Thymus (tissue), 11 donors: ENCODE results near the gene DLL1. TPM values are rescaled to one million over a fixed set of nuclear protein-coding genes. Genes with fewer than 3 reads are reported as not detected.

Experiments
- DNase-seq, 9 donors: peaks; one replicate each; pipeline ENCODE4 v3.0.0-alpha.2; 2013; ENCODE audit warnings: low spot score in 9 of 9, low read depth in 6 of 9, missing footprints in 1 of 9
- H3K27ac ChIP-seq, 2 donors: one replicate each; pipeline ENCODE4 v1.5.1; 2013; ENCODE audit warnings: control low read depth in 1 of 2, low read depth in 1 of 2, low read length in 1 of 2, mild to moderate bottlenecking in 1 of 2, moderate library complexity in 1 of 2
- H3K27me3 ChIP-seq, 2 donors: one replicate each; pipeline ENCODE4 v1.5.1; 2013; ENCODE audit warnings: low read length in 1 of 2; ENCODE audit not compliant: control insufficient read depth in 2 of 2, insufficient read depth in 1 of 2
- H3K36me3 ChIP-seq, 2 donors: one replicate each; pipeline ENCODE4 v1.5.1; 2013; ENCODE audit warnings: low read length in 1 of 2, mild to moderate bottlenecking in 1 of 2, moderate library complexity in 1 of 2; ENCODE audit not compliant: control insufficient read depth in 2 of 2, insufficient read depth in 2 of 2
- H3K4me1 ChIP-seq, 2 donors: one replicate each; pipeline ENCODE4 v1.5.1; 2013; ENCODE audit warnings: low read length in 2 of 2; ENCODE audit not compliant: control insufficient read depth in 2 of 2, insufficient read depth in 2 of 2
- H3K4me3 ChIP-seq, 2 donors: one replicate each; pipeline ENCODE4 v1.5.1; 2013; ENCODE audit warnings: low read length in 2 of 2, control low read depth in 1 of 2, mild to moderate bottlenecking in 1 of 2
- H3K9me3 ChIP-seq, 2 donors: one replicate each; pipeline ENCODE4 v1.5.1; 2013; ENCODE audit warnings: low read length in 1 of 2, mild to moderate bottlenecking in 1 of 2; ENCODE audit not compliant: control insufficient read depth in 2 of 2, insufficient read depth in 1 of 2
- whole genome bisulfite sequencing: extraction: QIAGEN DNeasy Blood & Tissue Kit; methylation state at CpG from one replicate; pipeline ENCODE4 v1.1.7; 2013; 5-methylcytosine and 5-hydroxymethylcytosine counted together
- polyA plus RNA-seq: library from polyadenylated mRNA; stranded (reverse); fragments of 200-250 nt; gene quantifications from one replicate; pipeline ENCODE4 v1.2.3, GENCODE V29; 2013
- total RNA-seq: library from RNA; stranded (reverse); fragments of 120-200 nt; gene quantifications from one replicate; pipeline ENCODE4 v1.2.4, GENCODE V29; 2013
- donor health status: healthy.

DLL1 gene
- total and polyA plus RNA-seq, 2 donors, result 1.6 to 5.7 TPM

- DNase-seq, result no peak
- WGBS, result 97% methylated on average over 5 of the region's 5 CpGs
- Histone ChIP-seq H3K27ac (no peak overlapping the region), H3K9me3 (no peaks in the 10 kb centered on the region), H3K4me3 (no peak overlapping the region), H3K36me3 (no peaks in the 10 kb centered on the region), H3K4me1 (peaks cover 10 to 15% of the 10 kb centered on the region in 2 donors), H3K27me3 (no peaks in the 10 kb centered on the region)
Measured at GRCh38 chr6:170311696-170312095, 20.8 kb upstream of the DLL1 start.

DNA sequence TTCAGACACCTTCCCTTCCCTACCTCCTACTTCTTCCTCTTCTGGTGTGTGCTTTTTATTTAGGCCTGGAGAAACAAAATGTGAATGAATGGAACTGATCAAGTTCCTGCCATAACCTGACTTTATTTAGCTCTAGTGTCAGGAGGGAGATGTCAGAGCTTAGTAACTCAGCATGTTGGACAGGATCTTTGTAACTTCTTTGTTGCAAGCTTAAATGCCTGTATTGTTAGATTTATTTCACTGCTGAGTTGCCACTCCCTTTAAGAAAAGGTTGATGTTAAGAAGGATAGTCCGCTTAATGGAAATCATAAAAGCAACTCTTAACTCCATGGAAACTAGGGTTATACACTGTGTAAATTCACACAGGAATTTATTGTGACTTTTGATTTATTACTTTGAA lies 17.9 kb upstream of the DLL1 start:
- Histone ChIP-seq H3K4me3 (no peak overlapping the region), H3K4me1 (peaks cover 13 to 21% of the 10 kb centered on the region in 2 donors), H3K36me3 (no peaks in the 10 kb centered on the region), H3K27me3 (peaks cover 0 to 10% of the 10 kb centered on the region in 2 donors), H3K27ac (no peak overlapping the region), H3K9me3 (no peaks in the 10 kb centered on the region)
- DNase-seq, result no peak
- WGBS, result 99% methylated on average over 1 of the region's 1 CpG

DNA sequence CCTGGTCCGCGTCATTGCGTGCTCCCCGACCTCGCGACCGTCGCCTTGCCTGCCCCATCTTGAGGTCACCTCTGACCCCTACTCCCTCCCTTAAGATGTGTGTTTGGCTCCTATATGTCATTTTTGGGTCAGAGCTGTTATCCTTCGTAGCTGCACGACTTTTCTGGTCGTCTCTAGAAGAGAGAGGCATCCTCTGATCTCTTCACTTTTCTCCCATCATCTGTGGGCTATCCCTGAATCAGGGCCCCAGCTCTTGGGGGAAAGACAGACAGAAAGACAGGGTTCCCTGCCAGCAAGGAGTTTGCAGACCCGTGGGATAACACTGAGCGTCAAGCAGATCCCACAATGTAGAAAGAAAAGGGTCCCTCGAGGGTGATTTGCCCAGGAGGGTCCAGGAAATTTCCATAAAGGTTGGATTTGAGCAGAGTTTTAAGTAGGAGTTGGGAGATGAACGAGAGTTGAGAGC lies 16.2 kb upstream of the DLL1 start:
- Histone ChIP-seq H3K4me3 (peak overlapping the region; percentile 90), H3K27ac (peak overlapping the region; percentile 73 to 92), H3K4me1 (peaks cover 13 to 21% of the 10 kb centered on the region in 2 donors), H3K27me3 (peaks cover 0 to 17% of the 10 kb centered on the region in 2 donors), H3K36me3 (no peaks in the 10 kb centered on the region), H3K9me3 (no peaks in the 10 kb centered on the region)
- WGBS, result 13% methylated on average over 15 of the region's 15 CpGs
- no peak for DNase-seq

- no peaks in the 10 kb centered on the region for H3K9me3 ChIP-seq
- WGBS, result under 1% methylated on average over 97 of the region's 97 CpGs
Measured at GRCh38 chr6:170306324-170307079, 15.6 kb upstream of the DLL1 start, which contains the start of gene FAM120B. FAM120B (plus strand) TSS chr6:170306758; CDS start chr6:170317391, 10,633 bp downstream.

DNA sequence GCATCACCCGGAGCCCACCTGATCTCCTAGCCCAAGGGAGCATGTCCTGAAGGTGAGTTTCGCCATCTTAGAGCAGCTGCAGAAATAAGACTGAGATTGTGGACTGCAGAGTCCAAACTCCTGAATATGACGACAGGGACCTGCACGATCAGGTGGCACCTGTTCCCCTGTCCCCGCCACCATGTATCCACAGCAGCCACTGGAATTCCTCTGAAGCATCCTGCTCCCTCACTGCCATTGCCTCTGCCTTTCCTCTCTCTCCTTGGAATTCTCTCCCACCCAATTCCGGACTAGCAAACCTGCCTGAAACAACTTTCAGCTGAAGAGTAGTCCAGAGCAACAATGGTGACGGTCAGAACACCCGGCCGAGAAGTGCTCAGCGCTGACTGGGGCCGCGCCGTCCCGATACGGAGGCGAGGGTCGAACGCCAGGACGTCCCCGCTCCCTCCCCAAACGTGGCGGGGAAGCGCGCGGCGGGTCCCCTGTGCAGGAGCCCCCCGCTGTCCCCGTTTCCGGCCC lies 15.0 kb upstream of the DLL1 start:
- no peak for DNase-seq
- Histone ChIP-seq H3K4me3 (peak overlapping the region; percentile 90), H3K27me3 (peaks cover 0 to 21% of the 10 kb centered on the region in 2 donors), H3K27ac (no peak overlapping the region), H3K4me1 (peaks cover 13 to 21% of the 10 kb centered on the region in 2 donors), H3K36me3 (no peaks in the 10 kb centered on the region), H3K9me3 (peaks cover 0 to 5% of the 10 kb centered on the region in 2 donors)
- 15% methylated on average over 29 of the region's 29 CpGs for WGBS

More at GRCh38 chr6:170306324-170307079, 15.6 kb upstream of the DLL1 start, which contains the start of gene FAM120B:
- peak; percentile 84 to 97 (median 91) for DNase-seq
- Histone ChIP-seq H3K4me3 (peak within 1 kb of the TSS; percentile 90), H3K27ac (peak within 1 kb of the TSS; percentile 73 to 92), H3K36me3 (no peaks in the 10 kb centered on the region), H3K4me1 (peaks cover 13 to 21% of the 10 kb centered on the region in 2 donors), H3K27me3 (peaks cover 0 to 17% of the 10 kb centered on the region in 2 donors)

DNA sequence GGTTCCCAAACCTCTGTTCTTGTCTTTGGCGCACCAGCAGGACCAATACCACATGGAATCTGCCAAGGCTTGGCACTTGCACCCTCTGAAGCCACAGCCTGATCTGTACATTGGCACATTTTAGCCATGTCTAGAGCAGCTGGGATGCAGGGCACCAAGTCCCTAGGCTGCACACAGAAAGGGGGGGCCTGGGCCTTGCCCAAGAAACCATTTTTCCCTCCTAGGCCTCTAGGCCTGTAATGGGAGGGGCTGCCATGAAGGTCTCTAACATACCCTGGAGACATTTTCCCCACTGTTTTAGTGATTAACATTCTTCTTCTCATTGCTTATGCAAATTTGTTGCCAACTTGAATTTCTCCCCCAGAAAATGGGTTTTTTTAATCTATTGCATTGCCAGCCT lies 10.3 kb upstream of the DLL1 start:
- 96% methylated on average over 1 of the region's 1 CpG for WGBS
- Histone ChIP-seq H3K27ac (no peak overlapping the region), H3K4me1 (peaks cover 13 to 19% of the 10 kb centered on the region in 2 donors), H3K4me3 (no peak overlapping the region), H3K36me3 (no peaks in the 10 kb centered on the region), H3K27me3 (peaks cover 30 to 61% of the 10 kb centered on the region in 2 donors), H3K9me3 (peaks cover 1 to 14% of the 10 kb centered on the region in 2 donors)
- no peak for DNase-seq

- H3K27me3 ChIP-seq, result peaks cover 54 to 76% of the 10 kb centered on the region in 2 donors
- WGBS, result 81% methylated on average over 1 of the region's 1 CpG
Measured at GRCh38 chr6:170298688-170299087, 7.8 kb upstream of the DLL1 start.

GRCh38 chr6:170297576-170298330 lies 6.9 kb upstream of the DLL1 start:
- 46% methylated on average over 11 of the region's 11 CpGs for WGBS
- no peaks in the 10 kb centered on the region for H3K36me3 ChIP-seq
- peaks cover 21 to 30% of the 10 kb centered on the region in 2 donors for H3K4me1 ChIP-seq
- H3K27ac ChIP-seq, result no peak overlapping the region
- H3K4me3 ChIP-seq, result no peak overlapping the region
- peaks cover 1 to 14% of the 10 kb centered on the region in 2 donors for H3K9me3 ChIP-seq
- no peak for DNase-seq
- peaks cover 61 to 83% of the 10 kb centered on the region in 2 donors for H3K27me3 ChIP-seq

More at GRCh38 chr6:170298688-170299087, 7.8 kb upstream of the DLL1 start:
- DNase-seq, result no peak
- no peak overlapping the region for H3K27ac ChIP-seq
- peaks cover 1 to 14% of the 10 kb centered on the region in 2 donors for H3K9me3 ChIP-seq
- no peaks in the 10 kb centered on the region for H3K36me3 ChIP-seq
- peaks cover 21 to 30% of the 10 kb centered on the region in 2 donors for H3K4me1 ChIP-seq
- H3K4me3 ChIP-seq, result no peak overlapping the region
